ENCODE results near the gene CYTH3.

CYTH3 gene

GRCh38 chr7:6158424-6159096, 113.9 kb downstream of the CYTH3 start:
- no peak for TF ChIP-seq RAD21 (IDR thresholded peaks at IDR 0.05; ENCODE audit: low read depth)
- no peak for TF ChIP-seq NFIC (IDR thresholded peaks at IDR 0.05)
- TF ChIP-seq TCF12 (IDR thresholded peaks at IDR 0.05; ENCODE audit: low read depth): no peak
- no peak for TF ChIP-seq USF1 (IDR thresholded peaks at IDR 0.05)
- TF ChIP-seq TAF1 (IDR thresholded peaks at IDR 0.05; ENCODE audit: low read depth): no peak
- TF ChIP-seq CREB1 (IDR thresholded peaks at IDR 0.05; ENCODE audit: low read depth): no peak
- no peak for TF ChIP-seq YY1 (IDR thresholded peaks at IDR 0.05; ENCODE audit: low read depth)
- TF ChIP-seq EP300 (IDR thresholded peaks at IDR 0.05; ENCODE audit: borderline replicate concordance): no peak
- no peak for TF ChIP-seq EGR1 (IDR thresholded peaks at IDR 0.05)
- TF ChIP-seq REST (IDR thresholded peaks at IDR 0.05; ENCODE audit: low read depth): no peak
- TF ChIP-seq CEBPB (IDR thresholded peaks at IDR 0.05): no peak
- no peak for TF ChIP-seq FOXM1 (IDR thresholded peaks at IDR 0.05; ENCODE audit: borderline replicate concordance, low read depth)
- no peak for TF ChIP-seq ZBTB7A (IDR thresholded peaks at IDR 0.05; ENCODE audit: low read depth)
- TF ChIP-seq, protein P1, sequence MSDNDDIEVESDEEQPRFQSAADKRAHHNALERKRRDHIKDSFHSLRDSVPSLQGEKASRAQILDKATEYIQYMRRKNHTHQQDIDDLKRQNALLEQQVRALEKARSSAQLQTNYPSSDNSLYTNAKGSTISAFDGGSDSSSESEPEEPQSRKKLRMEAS (IDR thresholded peaks at IDR 0.05): no peak

DNA sequence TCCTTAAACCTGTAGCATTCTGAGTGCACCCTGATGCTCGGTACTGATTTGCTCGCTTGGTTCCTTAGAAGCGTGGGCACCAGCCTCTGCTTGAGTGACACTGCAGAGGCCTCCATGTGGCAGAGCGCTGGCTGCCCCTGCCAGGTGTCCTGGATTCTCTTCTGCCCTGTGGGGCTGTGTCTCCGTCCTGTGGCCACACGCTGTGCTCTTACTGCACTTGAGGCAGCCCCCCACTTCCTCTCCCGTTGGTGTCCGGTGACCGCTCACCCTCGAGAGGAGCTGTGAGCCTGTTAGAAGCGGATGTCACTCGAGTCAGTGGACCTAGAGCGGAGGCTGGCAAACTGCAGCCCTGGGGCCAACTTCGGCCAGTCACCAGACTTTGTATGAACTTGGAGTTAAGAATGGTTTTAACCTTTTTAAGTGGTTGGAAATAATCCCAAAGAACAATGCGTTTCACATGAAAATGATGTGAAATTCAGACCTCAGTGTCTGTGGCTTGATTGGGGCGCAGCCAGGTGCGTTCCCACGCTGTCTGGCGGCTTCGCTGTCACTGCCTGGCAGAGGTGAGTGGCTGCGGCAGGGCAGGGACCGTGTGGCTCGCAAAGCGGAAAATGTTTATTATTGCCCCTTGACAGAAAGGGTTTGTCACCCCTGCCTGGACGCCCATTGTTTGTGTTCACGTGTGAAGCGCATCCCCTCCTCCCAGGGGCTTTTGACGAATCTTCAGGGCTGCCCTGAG, 114.6 kb downstream of the CYTH3 start:
- TF ChIP-seq TEAD4 (IDR thresholded peaks at IDR 0.05) (no peak), ZBTB7A (IDR thresholded peaks at IDR 0.05; ENCODE audit: low read depth) (no peak), USF1 (IDR thresholded peaks at IDR 0.05) (no peak), NFIC (IDR thresholded peaks at IDR 0.05) (no peak), RAD21 (IDR thresholded peaks at IDR 0.05; ENCODE audit: low read depth) (no peak), EGR1 (IDR thresholded peaks at IDR 0.05) (no peak), EP300 (IDR thresholded peaks at IDR 0.05; ENCODE audit: borderline replicate concordance) (no peak), FOXM1 (IDR thresholded peaks at IDR 0.05; ENCODE audit: borderline replicate concordance, low read depth) (no peak), REST (IDR thresholded peaks at IDR 0.05; ENCODE audit: low read depth) (no peak), YY1 (IDR thresholded peaks at IDR 0.05; ENCODE audit: low read depth) (no peak), TCF12 (IDR thresholded peaks at IDR 0.05; ENCODE audit: low read depth) (no peak)
- TF ChIP-seq, protein P1 (IDR thresholded peaks at IDR 0.05): no peak

DNA sequence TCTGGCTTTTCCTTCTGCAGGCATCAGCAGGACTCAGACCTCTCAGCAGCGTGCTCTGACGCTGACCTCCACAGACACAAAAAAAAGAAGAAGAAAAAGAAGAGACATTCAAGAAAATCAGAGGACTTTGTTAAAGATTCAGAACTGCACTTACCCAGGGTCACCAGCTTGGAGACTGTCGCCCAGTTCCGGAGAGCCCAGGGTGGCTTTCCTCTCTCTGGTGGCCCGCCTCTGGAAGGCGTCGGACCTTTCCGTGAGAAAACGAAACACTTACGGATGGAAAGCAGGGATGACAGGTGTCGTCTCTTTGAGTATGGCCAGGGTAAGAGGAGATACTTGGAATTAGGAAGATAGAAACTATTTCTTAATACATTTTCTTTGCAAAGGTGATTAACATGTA, 115.7 kb downstream of the CYTH3 start:
- TF ChIP-seq EP300 (IDR thresholded peaks at IDR 0.05; ENCODE audit: borderline replicate concordance): no peak
- TF ChIP-seq TCF12 (IDR thresholded peaks at IDR 0.05; ENCODE audit: low read depth): no peak
- no peak for TF ChIP-seq TAF1 (IDR thresholded peaks at IDR 0.05; ENCODE audit: low read depth)
- no peak for TF ChIP-seq EGR1 (IDR thresholded peaks at IDR 0.05)
- no peak for TF ChIP-seq YY1 (IDR thresholded peaks at IDR 0.05; ENCODE audit: low read depth)
- TF ChIP-seq REST (IDR thresholded peaks at IDR 0.05; ENCODE audit: low read depth): no peak
- TF ChIP-seq ZBTB7A (IDR thresholded peaks at IDR 0.05; ENCODE audit: low read depth): no peak
- TF ChIP-seq FOXM1 (IDR thresholded peaks at IDR 0.05; ENCODE audit: borderline replicate concordance, low read depth): no peak

DNA sequence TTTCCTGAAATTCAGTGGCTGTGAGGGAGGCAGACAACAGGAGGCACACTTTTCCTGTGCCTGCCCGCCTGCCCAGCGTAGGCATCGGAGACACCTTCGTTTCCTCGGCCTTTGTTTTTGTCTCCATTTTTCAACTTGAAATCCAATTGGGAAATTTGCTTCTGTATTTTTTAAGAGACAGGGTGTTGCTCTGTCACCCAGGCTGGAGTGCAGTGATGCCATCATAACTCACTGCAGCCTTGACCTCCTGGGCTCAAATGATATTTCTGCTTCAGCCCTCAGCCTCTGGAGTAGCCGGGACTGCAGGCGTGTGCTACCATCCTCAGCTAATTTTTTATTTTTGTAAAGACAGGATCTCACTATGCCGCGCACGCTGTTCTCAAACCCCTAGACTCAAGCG, 116.8 kb downstream of the CYTH3 start:
- no peak for TF ChIP-seq TCF12 (IDR thresholded peaks at IDR 0.05; ENCODE audit: low read depth)
- TF ChIP-seq RAD21 (IDR thresholded peaks at IDR 0.05; ENCODE audit: low read depth): no peak
- no peak for TF ChIP-seq REST (IDR thresholded peaks at IDR 0.05; ENCODE audit: low read depth)
- no peak for TF ChIP-seq YY1 (IDR thresholded peaks at IDR 0.05; ENCODE audit: low read depth)
- no peak for TF ChIP-seq CEBPB (IDR thresholded peaks at IDR 0.05)
- no peak for TF ChIP-seq TEAD4 (IDR thresholded peaks at IDR 0.05)
- no peak for TF ChIP-seq EGR1 (IDR thresholded peaks at IDR 0.05)
- no peak for TF ChIP-seq CREB1 (IDR thresholded peaks at IDR 0.05; ENCODE audit: low read depth)
- TF ChIP-seq, protein P1 (IDR thresholded peaks at IDR 0.05): no peak
- TF ChIP-seq FOXM1 (IDR thresholded peaks at IDR 0.05; ENCODE audit: borderline replicate concordance, low read depth): no peak
- TF ChIP-seq ZBTB7A (IDR thresholded peaks at IDR 0.05; ENCODE audit: low read depth): no peak
- no peak for TF ChIP-seq NFIC (IDR thresholded peaks at IDR 0.05)
- TF ChIP-seq TAF1 (IDR thresholded peaks at IDR 0.05; ENCODE audit: low read depth): no peak
- no peak for TF ChIP-seq USF1 (IDR thresholded peaks at IDR 0.05)
- no peak for TF ChIP-seq EP300 (IDR thresholded peaks at IDR 0.05; ENCODE audit: borderline replicate concordance)

Measured in Ishikawa (cell line).